DMS 273 treated with DMSO at 0.1 percent for 48 hours (cell line): ENCODE measurements around the gene IMPG1.
A peak's percentile ranks its signal among the peaks of the same experiment; 100 is the strongest.
"Not testable (repeated sequence)": the region's sequence is repeated elsewhere in the genome, so short reads cannot be mapped to it uniquely, and the experiment has no call there.

Source experiments
- DNase-seq: peaks from one replicate; lab custom pipeline; 2025; lab: John Stamatoyannopoulos, UW

IMPG1 gene

GRCh38 chr6:75946146-75946831, 126.2 kb downstream of the IMPG1 start:
- DNase-seq, result no peak

GRCh38 chr6:75943381-75943780, 129.1 kb downstream of the IMPG1 start:
- DNase-seq, result no peak

GRCh38 chr6:75941509-75941908, 131.0 kb downstream of the IMPG1 start:
- no peak for DNase-seq

- no peak for DNase-seq
Measured at GRCh38 chr6:75940564-75940963, 131.9 kb downstream of the IMPG1 start.

GRCh38 chr6:75937846-75938245, 134.6 kb downstream of the IMPG1 start:
- DNase-seq, result no peak

- DNase-seq, result no peak
Measured at GRCh38 chr6:75936682-75937081, 135.8 kb downstream of the IMPG1 start.

GRCh38 chr6:75935473-75935793, 137.0 kb downstream of the IMPG1 start:
- no peak for DNase-seq

GRCh38 chr6:75934643-75935472, 137.6 kb downstream of the IMPG1 start:
- DNase-seq, result peak; percentile 44

GRCh38 chr6:75933387-75933975, 139.0 kb downstream of the IMPG1 start:
- DNase-seq, result no peak

- DNase-seq, result no peak
Measured at GRCh38 chr6:75932067-75932466, 140.4 kb downstream of the IMPG1 start.

GRCh38 chr6:75931011-75931680, 141.3 kb downstream of the IMPG1 start:
- no peak for DNase-seq

GRCh38 chr6:75926293-75927168, 145.9 kb downstream of the IMPG1 start:
- no peak for DNase-seq

- no peak for DNase-seq
Measured at GRCh38 chr6:75922226-75922625, 150.2 kb downstream of the IMPG1 start.

GRCh38 chr6:75913040-75913439, 159.4 kb downstream of the IMPG1 start:
- no peak for DNase-seq

GRCh38 chr6:75907444-75907843, 165.0 kb downstream of the IMPG1 start:
- DNase-seq, result no peak

- DNase-seq, result no peak
Measured at GRCh38 chr6:75906871-75907270, 165.6 kb downstream of the IMPG1 start.

- not testable (repeated sequence) for DNase-seq
Measured at GRCh38 chr6:75905129-75905528, 167.3 kb downstream of the IMPG1 start.

- not testable (repeated sequence) for DNase-seq
Measured at GRCh38 chr6:75900216-75900615, 172.2 kb downstream of the IMPG1 start.

- no peak for DNase-seq
Measured at GRCh38 chr6:75896526-75896925, 175.9 kb downstream of the IMPG1 start.

GRCh38 chr6:75893776-75894152, 178.7 kb downstream of the IMPG1 start:
- no peak for DNase-seq

GRCh38 chr6:75893058-75893775, 179.2 kb downstream of the IMPG1 start:
- DNase-seq, result peak; percentile 23
